Camera-type eye (tissue), 1 donor: ENCODE data around the gene IDNK. TPM values are rescaled to one million over a fixed set of nuclear protein-coding genes. Genes with fewer than 3 reads are reported as not detected.

Experiments used
- total RNA-seq: library from RNA; depleted of rRNA; stranded (reverse); fragments of >200 nt; gene quantifications from one replicate; pipeline ENCODE4 v1.2.3, GENCODE V29; 2014

The IDNK gene
- 3.5 TPM for total RNA-seq

DNA sequence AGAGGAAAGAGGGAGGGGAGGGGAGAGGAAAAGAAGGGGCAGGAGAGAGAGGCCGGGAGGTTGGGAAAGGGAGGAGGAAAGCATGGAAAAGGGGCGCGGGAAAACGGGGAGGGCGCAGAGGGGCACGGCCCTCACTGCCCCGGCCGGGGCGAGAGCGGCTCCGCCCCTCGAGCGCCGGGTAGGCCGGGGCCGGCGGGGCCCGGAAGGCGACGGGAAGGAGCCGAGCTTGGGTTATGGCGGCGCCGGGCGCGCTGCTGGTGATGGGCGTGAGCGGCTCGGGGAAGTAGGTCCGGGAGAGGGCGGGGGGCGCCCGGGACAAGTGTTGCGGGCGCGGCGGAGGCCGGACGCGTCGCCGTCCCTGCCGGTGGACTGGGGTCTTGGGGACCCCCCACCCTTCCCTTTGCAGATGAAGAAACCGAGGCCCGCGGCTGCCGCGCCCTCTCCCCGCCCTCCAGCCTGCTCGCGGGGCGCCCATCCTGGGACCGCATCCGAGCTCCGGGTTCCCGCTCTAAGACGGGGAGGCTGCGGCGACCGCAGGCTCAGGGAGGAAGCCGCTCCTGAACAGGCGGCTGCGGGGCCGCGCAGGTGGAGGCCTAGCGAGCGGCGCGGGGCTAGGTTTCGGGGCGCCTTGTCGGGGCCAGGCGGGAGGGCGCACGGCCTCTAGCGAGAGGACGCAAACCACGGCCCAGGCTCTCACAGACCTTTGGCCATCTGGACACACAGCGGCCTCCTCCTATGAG, at the start of gene IDNK:
TSS of gene IDNK (plus strand) at position 205 of the 740 bp plus-strand sequence. CDS start at position 234, 29 bp downstream.

Other genes with a start within 250 kb of the IDNK start
- 32.1 TPM for gene FRMD3, start 84.7 kb upstream of the IDNK start, total RNA-seq
- gene UBQLN1, start 84.8 kb downstream of the IDNK start, total RNA-seq, result 197 TPM
- 34.0 TPM for gene GKAP1, start 194.6 kb downstream of the IDNK start, total RNA-seq